GM12878 (cell line): Measurements from ENCODE around the gene SSTR1. TPM values are rescaled to one million over a fixed set of nuclear protein-coding genes. Genes with fewer than 3 reads are reported as not detected.

Source experiments
- ATAC-seq: fragments of 200-7000 bp; cut with Tn5 transposase; 3 replicates; pipeline ENCODE4 v1.9.1; 2020; ENCODE audit warnings: mild to moderate bottlenecking, moderate library complexity
- BruUV-seq: library from RNA; stranded (reverse); fragments of 400-500 nt; replicated peaks from 2 replicates; lab custom pipeline; 2021; lab: Mats Ljungman, UMichigan
- CTCF ChIA-PET: fragments of 300-600 bp; sonication (Branson Sonifier 250); formaldehyde crosslinking; extraction: SDS; loops from one replicate; lab custom pipeline; 2021; ENCODE audit warnings: inconsistent platforms; lab: Yijun Ruan, JAX
- POLR2A ChIA-PET: fragments of 350-600 bp; formaldehyde crosslinking; extraction: SDS; loops from one replicate; lab custom pipeline; 2021; ENCODE audit warnings: inconsistent platforms; lab: Charles Lee
- RAD21 ChIA-PET: fragments of 300-600 bp; sonication (Branson Sonifier 250); formaldehyde crosslinking; loops from one replicate; lab custom pipeline; 2023; ENCODE audit warnings: antibody characterized with exemption; ENCODE audit not compliant: unreplicated experiment; lab: Charles Lee
- SMC1A ChIA-PET: fragments of 300-600 bp; sonication (Branson Sonifier 250); formaldehyde crosslinking; loops from one replicate; lab custom pipeline; 2023; ENCODE audit not compliant: unreplicated experiment, uncharacterized antibody; lab: Charles Lee
- DNase-seq: peaks from one replicate; pipeline ENCODE4 v3.0.0-alpha.2; 2011; ENCODE audit warnings: low read depth, low spot score
- FAIRE-seq: peaks from 3 replicates; lab custom pipeline; 2011; peaks lifted over from hg19 to GRCh38; lab: Jason Lieb, UNC
- H2AFZ ChIP-seq: 2 replicates; pipeline ENCODE4 v1.6.0; 2011; ENCODE audit warnings: low read depth, low read length, control low read depth; ENCODE audit not compliant: control insufficient read depth
- H3K27ac ChIP-seq: 2 replicates; pipeline ENCODE4 v1.5.1; 2011; ENCODE audit warnings: control low read depth; ENCODE audit not compliant: control insufficient read depth, insufficient read depth
- H3K27me3 ChIP-seq, 2 experiments: replicated peaks in 1 of 2; 2 replicates each; pipeline versions ENCODE4 v1.6.0 to v1.6.1; 2011; ENCODE audit warnings: low read length in 1 of 2; ENCODE audit not compliant: control insufficient read depth in 2 of 2, insufficient read depth in 2 of 2
- H3K36me3 ChIP-seq, 2 experiments: 2 replicates each; pipeline ENCODE4 v1.5.1; 2011; ENCODE audit warnings: low read length in 1 of 2; ENCODE audit not compliant: control insufficient read depth in 2 of 2, insufficient read depth in 2 of 2
- H3K4me1 ChIP-seq: 2 replicates; pipeline ENCODE4 v1.6.1; 2011; ENCODE audit warnings: mild to moderate bottlenecking, low read length, moderate library complexity, mixed read lengths; ENCODE audit not compliant: control insufficient read depth, insufficient read depth
- H3K4me2 ChIP-seq: 2 replicates; pipeline ENCODE4 v1.6.0; 2011; ENCODE audit warnings: control low read depth; ENCODE audit not compliant: control insufficient read depth, insufficient read depth
- H3K4me3 ChIP-seq: fragments of 200-600 bp; sonication (generic); 2 replicates; pipeline ENCODE4 v1.5.1; 2016
- H3K79me2 ChIP-seq: 2 replicates; pipeline ENCODE4 v1.6.0; 2011; ENCODE audit warnings: low read length; ENCODE audit not compliant: control insufficient read depth, insufficient read depth
- H3K9ac ChIP-seq: 2 replicates; pipeline ENCODE4 v1.8.0; 2011; ENCODE audit warnings: low read length, control low read depth, mixed read lengths; ENCODE audit not compliant: control insufficient read depth, insufficient read depth
- H3K9me3 ChIP-seq: replicated peaks from 3 replicates; pipeline ENCODE4 v1.5.1; 2011; ENCODE audit warnings: mild to moderate bottlenecking, low read length; ENCODE audit not compliant: control insufficient read depth, insufficient read depth
- H4K20me1 ChIP-seq: 2 replicates; pipeline ENCODE4 v1.6.0; 2011; ENCODE audit not compliant: control insufficient read depth, insufficient read depth
- CBFB ChIP-seq: IDR thresholded peaks from 2 replicates; pipeline ENCODE4 v1.6.1; 2016; ENCODE audit warnings: antibody characterized with exemption, low read depth
- DPF2 ChIP-seq: fragments of 450-650 bp; IDR thresholded peaks from 2 replicates; pipeline ENCODE4 v1.6.1; 2017; ENCODE audit warnings: mild to moderate bottlenecking
- GABPA ChIP-seq: IDR thresholded peaks from 2 replicates; pipeline ENCODE4 v1.6.1; 2014; ENCODE audit warnings: antibody characterized with exemption, low read depth, mild to moderate bottlenecking, inconsistent platforms
- HDAC6 ChIP-seq: fragments of 200-600 bp; sonication (generic); IDR thresholded peaks from one replicate; pipeline ENCODE4 v1.8.0; 2017; ENCODE audit warnings: antibody characterized with exemption; ENCODE audit not compliant: unreplicated experiment
- JUND ChIP-seq: IDR thresholded peaks from 2 replicates; pipeline ENCODE4 v1.6.1; 2012; ENCODE audit warnings: low read depth, mild to moderate bottlenecking, low read length, improper control_type of control experiment, moderate library complexity
- POLR2AphosphoS2 ChIP-seq: IDR thresholded peaks from 2 replicates; pipeline ENCODE4 v1.6.1; 2011; ENCODE audit warnings: low read depth, mild to moderate bottlenecking, low read length, improper control_type of control experiment, moderate library complexity
- POU2F2 ChIP-seq: IDR thresholded peaks from 3 replicates; pipeline ENCODE4 v1.6.1; 2011; ENCODE audit warnings: low read depth, mild to moderate bottlenecking, low read length, borderline replicate concordance
- RAD21 ChIP-seq: IDR thresholded peaks from 2 replicates; pipeline ENCODE4 v1.6.1; 2011; ENCODE audit warnings: mild to moderate bottlenecking, low read depth, low read length, moderate library complexity; ENCODE audit not compliant: insufficient read depth
- RCOR1 ChIP-seq: conservative IDR thresholded peaks from 2 replicates; pipeline ENCODE4 v1.6.1; 2012; ENCODE audit warnings: low read depth, low read length, improper control_type of control experiment
- SIN3A ChIP-seq: IDR thresholded peaks from 2 replicates; pipeline ENCODE4 v1.6.1; 2012; ENCODE audit warnings: low read depth, low read length, improper control_type of control experiment
- SUPT20H ChIP-seq: IDR thresholded peaks from 2 replicates; pipeline ENCODE4 v1.6.1; 2011; ENCODE audit warnings: low read depth, mild to moderate bottlenecking, low read length, moderate library complexity, borderline replicate concordance; ENCODE audit not compliant: control insufficient read depth
- WGBS: methylation state at CpG from one replicate; pipeline ENCODE4 v1.1.6; 2016; ENCODE audit warnings: low lambda C conversion rate; ENCODE audit not compliant: insufficient replicate concordance, insufficient coverage; ENCODE audit errors: missing lambda C conversion rate; 5-methylcytosine and 5-hydroxymethylcytosine counted together
- in situ Hi-C: fragments of 300-500 bp; cut with MboI; formaldehyde crosslinking; loops from 9 replicates; pipeline ENCODE4 v1.14.3; 2018; ENCODE audit warnings: mixed read lengths
- intact Hi-C: fragments of 100-400 bp; cut with micrococcal nuclease; formaldehyde crosslinking; loops from one replicate; pipeline ENCODE4 v1.14.2; 2022; ENCODE audit not compliant: unreplicated experiment
- polyA plus RNA-seq, 11 experiments: library from polyadenylated mRNA; depleted of rRNA in 4 of 11; unstranded in 6 of 11; stranded (reverse) in 5 of 11; fragments of >200 nt; fragmentation: Nextera tagmentation in 4 of 11; fragmentation: Illumina TruSeq in 1 of 11; extraction: Ambion mirVana in 4 of 11; extraction: Trizol in 1 of 11; gene quantifications; 1 replicate in 1 of 11; 2 replicates in 10 of 11; pipeline versions ENCODE4 v1.2.1 to v1.2.3, GENCODE V29; 2011 to 2016; ENCODE audit warnings: inconsistent platforms in 2 of 11, missing spikeins in 2 of 11, low read depth in 1 of 11
- total RNA-seq, 4 experiments: library from RNA; depleted of rRNA in 3 of 4; stranded (reverse); fragments of >200 nt in 3 of 4; fragmentation: Illumina TruSeq in 1 of 4; extraction: Trizol in 1 of 4; gene quantifications; 2 replicates each; pipeline versions ENCODE4 v1.2.1 to v1.2.3, GENCODE V29; 2013 to 2021
- TF ChIP-seq, protein P1 (sequence below): fragments of 450-650 bp; IDR thresholded peaks from 2 replicates; pipeline ENCODE4 v1.6.1; 2017; ENCODE audit warnings: mild to moderate bottlenecking, moderate library complexity

The SSTR1 gene
- total and polyA plus RNA-seq, 10 of the 15 experiments (the other 5 are each of a cell fraction or from before 2014, with no cell fraction given) = 0.01 to 0.05 TPM; not detected in 8

DNA sequence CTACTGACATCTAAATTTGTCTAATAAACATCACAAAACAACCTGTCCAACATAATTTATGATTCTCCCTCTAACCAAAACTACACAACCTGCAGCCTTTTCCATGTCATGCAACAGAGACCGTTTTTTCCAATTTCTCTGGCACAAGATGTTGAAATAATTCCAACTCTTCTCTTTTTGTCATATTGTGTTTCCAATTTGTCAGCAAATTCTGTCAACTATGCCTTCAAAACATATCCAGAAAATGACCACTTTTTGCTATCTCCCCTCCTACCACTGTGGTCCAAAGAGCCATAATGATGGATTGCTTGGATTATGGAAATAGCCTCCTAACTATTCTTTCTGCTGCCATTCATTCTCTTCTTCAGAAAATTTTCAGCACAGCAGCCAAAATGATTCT is 31.3 kb upstream of the SSTR1 start:
- no TSS peak for BruUV-seq
- Histone ChIP-seq H3K27me3 (no peaks in the 10 kb centered on the region), H3K9me3 (no peaks in the 10 kb centered on the region), H3K4me2 (no peak overlapping the region), H2AFZ (no peak overlapping the region), H3K4me3 (no peak overlapping the region), H3K9ac (no peak overlapping the region), H3K36me3 (no peaks in the 10 kb centered on the region), H3K4me1 (no peaks in the 10 kb centered on the region), H4K20me1 (no peaks in the 10 kb centered on the region), H3K79me2 (no peaks in the 10 kb centered on the region), H3K27ac (no peak overlapping the region)
- FAIRE-seq (no peak), ATAC-seq (no peak), DNase-seq (no peak)
- 0% methylated on average over 1 of the region's 1 CpG for WGBS
- in situ Hi-C loops = no loop called here
- SMC1A ChIA-PET = no interaction called here
- POLR2A ChIA-PET = no interaction called here
- CTCF ChIA-PET = no interaction called here
- RAD21 ChIA-PET = no interaction called here
- intact Hi-C loops = loop anchor here (10.0 kb wide), 1 partner anchor 192 kb away; no protein-coding TSS in a partner anchor
- TF ChIP-seq, protein P1, sequence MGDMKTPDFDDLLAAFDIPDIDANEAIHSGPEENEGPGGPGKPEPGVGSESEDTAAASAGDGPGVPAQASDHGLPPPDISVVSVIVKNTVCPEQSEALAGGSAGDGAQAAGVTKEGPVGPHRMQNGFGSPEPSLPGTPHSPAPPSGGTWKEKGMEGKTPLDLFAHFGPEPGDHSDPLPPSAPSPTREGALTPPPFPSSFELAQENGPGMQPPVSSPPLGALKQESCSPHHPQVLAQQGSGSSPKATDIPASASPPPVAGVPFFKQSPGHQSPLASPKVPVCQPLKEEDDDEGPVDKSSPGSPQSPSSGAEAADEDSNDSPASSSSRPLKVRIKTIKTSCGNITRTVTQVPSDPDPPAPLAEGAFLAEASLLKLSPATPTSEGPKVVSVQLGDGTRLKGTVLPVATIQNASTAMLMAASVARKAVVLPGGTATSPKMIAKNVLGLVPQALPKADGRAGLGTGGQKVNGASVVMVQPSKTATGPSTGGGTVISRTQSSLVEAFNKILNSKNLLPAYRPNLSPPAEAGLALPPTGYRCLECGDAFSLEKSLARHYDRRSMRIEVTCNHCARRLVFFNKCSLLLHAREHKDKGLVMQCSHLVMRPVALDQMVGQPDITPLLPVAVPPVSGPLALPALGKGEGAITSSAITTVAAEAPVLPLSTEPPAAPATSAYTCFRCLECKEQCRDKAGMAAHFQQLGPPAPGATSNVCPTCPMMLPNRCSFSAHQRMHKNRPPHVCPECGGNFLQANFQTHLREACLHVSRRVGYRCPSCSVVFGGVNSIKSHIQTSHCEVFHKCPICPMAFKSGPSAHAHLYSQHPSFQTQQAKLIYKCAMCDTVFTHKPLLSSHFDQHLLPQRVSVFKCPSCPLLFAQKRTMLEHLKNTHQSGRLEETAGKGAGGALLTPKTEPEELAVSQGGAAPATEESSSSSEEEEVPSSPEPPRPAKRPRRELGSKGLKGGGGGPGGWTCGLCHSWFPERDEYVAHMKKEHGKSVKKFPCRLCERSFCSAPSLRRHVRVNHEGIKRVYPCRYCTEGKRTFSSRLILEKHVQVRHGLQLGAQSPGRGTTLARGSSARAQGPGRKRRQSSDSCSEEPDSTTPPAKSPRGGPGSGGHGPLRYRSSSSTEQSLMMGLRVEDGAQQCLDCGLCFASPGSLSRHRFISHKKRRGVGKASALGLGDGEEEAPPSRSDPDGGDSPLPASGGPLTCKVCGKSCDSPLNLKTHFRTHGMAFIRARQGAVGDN = no peak
- TF ChIP-seq CBFB (no peak), DPF2 (no peak), JUND (no peak), HDAC6 (no peak), RAD21 (no peak), RCOR1 (no peak), POU2F2 (no peak), POLR2AphosphoS2 (no peak), SUPT20H (no peak), SIN3A (no peak), GABPA (no peak)
